Omental fat pad (tissue), 4 donors: Measurements from ENCODE around the gene SMAD1. TPM values are rescaled to one million over a fixed set of nuclear protein-coding genes. Genes with fewer than 3 reads are reported as not detected.

Experiments used
- ATAC-seq: fragments of 150-250 bp; one replicate; pipeline ENCODE4 v1.9.1; 2016; ENCODE audit warnings: mild to moderate bottlenecking, moderate library complexity; ENCODE audit not compliant: low FRiP score
- DNase-seq: peaks from one replicate; pipeline ENCODE4 v3.0.0-alpha.2; 2019; ENCODE audit warnings: low spot score
- total RNA-seq, 4 donors: library from RNA; depleted of rRNA; stranded (reverse); fragments of >200 nt; gene quantifications; one replicate each; pipeline ENCODE4 v1.1.0, GENCODE V29; 2016
- TF ChIP-seq, protein P1 (sequence below), 3 donors: fragments of 450-650 bp; IDR thresholded peaks; one replicate each; pipeline ENCODE4 v1.5.1; 2016 to 2017; ENCODE audit warnings: antibody characterized with exemption in 3 of 3, mild to moderate bottlenecking in 3 of 3, moderate library complexity in 2 of 3

The SMAD1 gene
- total RNA-seq, 4 donors from 2014 or later: 13.9 to 59.4 (median 17.3) TPM

DNA sequence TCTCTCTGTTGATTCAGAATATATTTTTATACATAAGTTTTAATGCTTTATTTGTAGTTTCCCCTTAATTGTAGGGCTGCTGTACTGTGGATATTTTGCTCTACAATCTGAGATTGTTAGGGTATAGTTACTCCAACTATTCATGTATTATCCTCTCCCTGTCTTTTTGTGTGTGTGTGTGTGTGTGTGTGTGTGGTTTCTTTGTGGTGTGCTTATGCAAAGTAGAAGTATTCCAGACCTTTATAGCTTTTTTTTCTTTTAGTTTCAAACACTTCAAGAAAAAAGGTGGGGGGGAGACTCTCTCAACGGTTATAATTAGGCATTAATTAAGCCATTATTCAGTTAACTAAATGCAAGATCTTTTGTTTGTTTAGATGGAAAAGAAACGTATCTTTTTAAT is 6.7 kb downstream of the SMAD1 start:
- DNase-seq (no peak), ATAC-seq (no peak)
- TF ChIP-seq, protein P1, sequence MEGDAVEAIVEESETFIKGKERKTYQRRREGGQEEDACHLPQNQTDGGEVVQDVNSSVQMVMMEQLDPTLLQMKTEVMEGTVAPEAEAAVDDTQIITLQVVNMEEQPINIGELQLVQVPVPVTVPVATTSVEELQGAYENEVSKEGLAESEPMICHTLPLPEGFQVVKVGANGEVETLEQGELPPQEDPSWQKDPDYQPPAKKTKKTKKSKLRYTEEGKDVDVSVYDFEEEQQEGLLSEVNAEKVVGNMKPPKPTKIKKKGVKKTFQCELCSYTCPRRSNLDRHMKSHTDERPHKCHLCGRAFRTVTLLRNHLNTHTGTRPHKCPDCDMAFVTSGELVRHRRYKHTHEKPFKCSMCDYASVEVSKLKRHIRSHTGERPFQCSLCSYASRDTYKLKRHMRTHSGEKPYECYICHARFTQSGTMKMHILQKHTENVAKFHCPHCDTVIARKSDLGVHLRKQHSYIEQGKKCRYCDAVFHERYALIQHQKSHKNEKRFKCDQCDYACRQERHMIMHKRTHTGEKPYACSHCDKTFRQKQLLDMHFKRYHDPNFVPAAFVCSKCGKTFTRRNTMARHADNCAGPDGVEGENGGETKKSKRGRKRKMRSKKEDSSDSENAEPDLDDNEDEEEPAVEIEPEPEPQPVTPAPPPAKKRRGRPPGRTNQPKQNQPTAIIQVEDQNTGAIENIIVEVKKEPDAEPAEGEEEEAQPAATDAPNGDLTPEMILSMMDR (IDR thresholded peaks at IDR 0.05): no peak

DNA sequence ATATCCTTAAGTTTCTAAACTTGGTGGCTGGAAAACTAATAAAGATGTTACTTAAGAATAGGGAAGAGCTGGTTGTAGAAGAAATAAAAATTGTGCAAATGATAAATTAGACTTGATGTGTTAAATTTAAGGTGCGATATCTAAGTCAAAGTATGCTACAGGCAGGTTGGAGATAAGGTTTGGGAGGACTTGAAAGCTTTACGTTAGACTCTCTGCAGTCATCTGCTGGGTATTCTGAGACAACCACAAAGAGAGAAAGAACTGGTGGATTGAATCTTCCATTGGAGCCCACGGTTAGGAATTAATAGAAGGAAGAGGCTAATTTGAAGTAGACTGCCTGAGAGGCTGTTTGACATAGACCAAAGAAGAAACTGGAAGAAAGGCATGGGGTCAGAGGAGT is 7.9 kb downstream of the SMAD1 start:
- TF ChIP-seq, protein P1 (IDR thresholded peaks at IDR 0.05): no peak
- no peak for ATAC-seq
- DNase-seq: no peak

DNA sequence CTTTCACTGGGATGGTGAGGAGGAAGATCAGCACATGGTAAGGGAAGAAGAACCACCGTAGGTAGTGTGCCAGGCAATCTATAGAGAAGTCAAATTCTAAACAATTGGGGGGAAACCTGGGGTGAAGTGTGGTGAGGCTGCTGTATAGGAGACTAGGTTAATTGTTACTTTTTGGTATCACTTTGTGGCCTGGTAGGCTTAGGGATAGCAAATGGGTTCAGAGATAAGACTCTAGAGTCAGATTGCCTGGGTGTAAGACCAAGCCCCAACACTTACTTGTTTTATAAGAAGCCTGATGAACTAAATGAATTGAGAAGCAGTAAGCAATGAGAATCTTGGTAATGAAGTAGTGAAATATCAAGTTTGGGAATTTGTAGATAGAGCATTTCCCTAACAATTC is 8.7 kb downstream of the SMAD1 start:
- no peak for DNase-seq
- TF ChIP-seq, protein P1 (IDR thresholded peaks at IDR 0.05): no peak
- ATAC-seq: no peak

DNA sequence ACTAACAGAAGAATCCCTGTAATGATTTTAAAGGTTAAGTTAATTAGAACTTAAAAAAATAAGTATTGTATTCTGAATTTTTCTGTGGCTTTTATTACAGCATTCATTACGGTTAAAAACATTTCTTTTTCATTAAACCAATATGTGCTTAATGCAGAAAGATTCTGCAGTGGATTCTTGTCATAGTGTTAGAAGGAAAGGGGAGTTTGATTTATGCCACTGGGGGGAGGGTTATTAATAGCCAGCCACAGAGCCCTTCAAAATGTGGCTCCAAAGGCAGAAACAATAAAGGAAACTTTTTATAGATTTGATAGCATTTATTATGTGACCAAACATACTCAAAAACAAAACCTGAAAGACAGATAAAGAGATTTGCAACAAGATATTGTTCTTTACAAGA is 9.1 kb downstream of the SMAD1 start:
- no peak for ATAC-seq
- DNase-seq: no peak
- TF ChIP-seq, protein P1 (IDR thresholded peaks at IDR 0.05): no peak

DNA sequence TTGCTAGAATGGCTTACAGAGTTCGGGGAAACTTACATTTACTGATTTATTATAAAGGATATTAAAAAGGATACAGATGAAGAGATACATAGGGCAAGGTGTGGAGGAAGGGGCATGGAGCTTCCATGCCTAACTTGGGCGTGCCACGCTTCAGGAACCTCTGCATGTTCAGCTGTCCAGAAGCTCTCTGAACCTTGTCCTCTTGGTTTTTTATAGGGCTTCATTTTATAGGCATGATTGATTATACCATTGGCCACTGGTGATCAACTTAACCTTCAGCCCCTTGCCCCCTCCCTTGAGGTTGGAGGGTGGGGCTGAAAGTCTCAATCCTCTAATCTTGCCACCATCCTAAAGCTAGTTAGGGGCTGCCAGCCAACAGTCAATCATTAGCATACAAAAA is 10.7 kb downstream of the SMAD1 start:
- DNase-seq: no peak
- ATAC-seq: no peak
- TF ChIP-seq, protein P1 (IDR thresholded peaks at IDR 0.05): no peak

DNA sequence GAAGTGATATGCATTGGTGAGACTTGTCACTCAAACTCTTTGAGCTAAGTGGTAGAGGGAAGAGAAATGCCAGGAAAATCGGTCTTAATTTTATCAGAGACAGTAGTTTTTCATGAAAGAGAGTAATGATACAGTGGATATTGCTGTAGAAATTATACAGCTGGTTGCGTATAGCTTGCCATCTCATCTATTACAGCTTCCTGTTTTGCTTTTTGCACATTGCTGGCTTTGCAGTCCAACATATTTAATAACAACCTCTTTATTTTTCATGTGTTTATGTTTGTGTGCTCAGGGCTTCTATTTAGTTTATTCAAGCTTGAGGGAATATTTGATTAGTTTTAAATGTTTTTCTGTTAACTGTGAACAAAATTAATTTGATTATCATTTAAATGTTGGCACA is 11.5 kb downstream of the SMAD1 start:
- TF ChIP-seq, protein P1 (IDR thresholded peaks at IDR 0.05): no peak
- ATAC-seq (no peak), DNase-seq (no peak)

DNA sequence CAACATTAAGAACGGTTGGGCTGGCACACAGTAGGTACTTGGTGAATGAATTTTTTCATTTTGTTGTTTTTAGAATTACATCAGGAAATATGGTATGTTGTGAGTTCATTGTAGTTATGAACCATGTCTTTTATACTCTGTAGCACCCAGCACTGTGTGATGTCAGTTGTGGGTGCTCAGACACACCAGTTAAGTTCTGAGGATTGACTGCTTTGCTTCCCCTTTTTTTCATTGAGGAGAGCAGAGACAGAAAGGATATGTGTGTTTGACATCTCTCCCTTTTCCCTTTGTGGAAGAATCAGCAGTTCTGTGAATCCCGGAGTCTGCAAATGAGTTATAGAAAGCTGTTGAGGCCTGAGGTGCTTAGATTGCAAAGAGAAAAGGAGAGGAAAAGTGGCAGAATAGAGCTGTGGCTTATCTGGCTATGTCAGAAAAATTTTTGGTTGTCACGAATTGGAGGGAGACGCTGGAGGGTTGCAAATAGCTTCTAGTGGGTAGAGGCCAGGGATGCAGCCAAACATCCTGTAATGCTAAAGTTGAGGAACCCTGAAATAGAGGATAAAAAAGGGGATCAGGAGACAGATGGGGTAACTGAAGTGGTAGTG is 13.1 kb downstream of the SMAD1 start:
- TF ChIP-seq, protein P1 (IDR thresholded peaks at IDR 0.05): no peak
- DNase-seq (no peak), ATAC-seq (no peak)
